GM18870 (cell line): ENCODE measurements around the gene NOG.

Experiments used
- ATAC-seq: cut with Tn5 transposase; IDR thresholded peaks from one replicate; pipeline ENCODE4 v1.9.1; 2021; ENCODE audit warnings: moderate library complexity; ENCODE audit not compliant: unreplicated experiment

Gene NOG

GRCh38 chr17:56635641-56636040 is 42.1 kb downstream of the NOG start:
- ATAC-seq: no peak

GRCh38 chr17:56636265-56636664 is 42.8 kb downstream of the NOG start:
- ATAC-seq: no peak

DNA sequence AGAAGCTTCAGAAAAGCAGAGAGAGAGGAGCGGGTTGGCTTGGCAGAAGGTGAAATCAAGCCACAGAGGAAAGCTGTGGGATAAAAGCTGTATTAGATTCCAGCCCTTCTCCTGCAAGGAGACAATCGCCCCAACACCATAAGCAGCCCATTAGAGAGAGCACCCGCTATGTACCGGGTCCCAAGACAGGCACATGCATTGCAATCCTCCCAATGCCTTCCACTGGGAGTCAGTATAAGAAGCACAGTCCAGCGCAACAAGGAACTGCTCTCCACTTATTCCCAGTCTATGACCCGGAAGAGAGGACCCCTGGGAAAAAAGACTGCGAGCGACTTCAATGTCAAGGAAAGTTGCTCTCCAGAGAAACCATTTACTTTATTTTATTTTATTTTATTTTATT is 43.8 kb downstream of the NOG start:
- no peak for ATAC-seq

- ATAC-seq: no peak
These were observed 45.1 kb downstream of the NOG start for GRCh38 chr17:56638591-56639051.

GRCh38 chr17:56639517-56639916 is 46.0 kb downstream of the NOG start:
- no peak for ATAC-seq

- ATAC-seq: no peak
These were observed 46.6 kb downstream of the NOG start for GRCh38 chr17:56640116-56640515.

- ATAC-seq: no peak
These were observed 47.9 kb downstream of the NOG start for GRCh38 chr17:56641373-56641772.

- ATAC-seq: no peak
These were observed 48.4 kb downstream of the NOG start for GRCh38 chr17:56641894-56642293.

GRCh38 chr17:56642424-56642823 is 48.9 kb downstream of the NOG start:
- no peak for ATAC-seq
